Astrocyte of the hippocampus (primary cell): ENCODE data around the gene HMGCLL1.

ENCODE experiments used
- DNase-seq: peaks from one replicate; pipeline ENCODE4 v3.0.0; 2011; ENCODE audit warnings: low read depth, low spot score

HMGCLL1 gene

DNA sequence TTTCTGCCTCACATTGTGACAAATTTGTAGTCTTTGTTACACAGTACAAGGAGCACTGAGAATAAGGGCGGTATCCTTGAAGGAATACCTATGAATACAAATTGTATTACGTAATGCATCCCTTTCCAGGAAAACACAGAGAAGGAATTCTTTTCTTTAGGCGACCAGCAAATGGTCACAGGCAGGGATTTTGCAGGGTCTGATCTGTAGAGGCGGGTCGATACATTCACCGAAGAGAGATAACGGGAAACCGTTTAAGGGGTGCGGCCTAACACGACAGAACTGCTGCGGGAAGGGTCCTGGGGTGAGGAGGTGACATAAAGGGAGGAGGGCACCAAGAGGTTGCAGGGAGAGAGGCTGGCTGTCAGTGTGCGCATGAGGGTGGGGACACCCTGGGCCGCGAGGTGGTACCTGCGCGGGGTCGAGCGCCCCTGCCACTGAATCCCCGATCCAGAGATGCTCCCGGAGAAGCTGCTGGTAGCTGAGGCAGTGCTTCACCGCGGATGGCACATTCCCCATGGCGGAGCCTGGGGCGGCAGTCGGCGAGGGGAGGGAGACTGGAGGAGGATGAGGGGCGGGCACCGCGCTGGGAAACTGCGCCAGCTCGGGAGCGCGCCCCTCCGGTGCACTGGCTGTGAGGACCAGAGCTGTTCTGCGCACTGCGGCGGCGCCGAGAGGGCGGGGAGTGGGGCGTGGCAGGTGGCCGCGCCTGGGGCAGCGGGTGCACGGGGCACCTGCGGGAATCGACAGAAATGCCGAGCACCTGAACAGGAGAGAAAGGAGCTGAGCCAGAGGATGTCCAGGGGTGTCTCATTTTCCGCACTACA is at the start of gene HMGCLL1:
Gene HMGCLL1 (minus strand): TSS at position 656 of the 827 bp plus-strand sequence. CDS start 137 bp downstream, at position 519.
- peak; percentile 68 for DNase-seq

DNA sequence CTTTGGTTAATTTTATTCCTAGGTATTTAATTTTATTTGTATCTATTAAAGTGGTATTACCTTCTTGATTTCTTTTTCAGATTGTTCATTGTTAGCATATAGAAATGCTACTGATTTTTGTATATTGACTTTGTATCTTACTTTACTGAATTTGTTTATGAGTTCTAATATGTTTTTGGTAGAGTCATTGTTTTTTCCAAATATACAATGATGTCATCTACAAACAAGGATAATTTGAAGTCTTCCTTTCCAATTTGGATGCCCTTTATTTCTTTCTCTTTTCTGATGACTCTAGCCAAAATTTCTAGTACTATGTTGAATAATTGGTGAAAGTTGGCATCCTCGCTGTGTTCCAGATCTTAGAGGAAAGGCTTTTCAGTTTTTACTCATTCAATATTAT is 43.0 kb upstream of the HMGCLL1 start:
- no peak for DNase-seq

DNA sequence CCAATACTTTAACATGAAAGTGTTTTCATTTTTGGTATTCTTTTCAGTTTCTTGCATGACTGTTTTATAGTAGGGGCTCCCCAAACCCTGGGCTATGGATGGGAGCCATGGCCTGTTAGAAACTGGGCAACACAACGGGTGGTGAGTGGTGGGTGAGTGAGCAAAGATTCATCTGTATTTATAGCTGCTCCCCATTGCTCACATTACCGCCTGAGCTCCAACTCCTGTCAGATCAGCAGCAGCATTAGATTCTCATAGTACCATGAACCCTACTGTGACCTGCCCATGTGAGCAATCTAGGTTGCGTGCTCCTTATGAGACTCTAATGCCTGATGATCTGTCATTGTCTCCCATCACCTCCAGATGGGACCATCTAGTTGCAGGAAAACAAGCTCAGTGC is 42.3 kb upstream of the HMGCLL1 start:
- DNase-seq = no peak

DNA sequence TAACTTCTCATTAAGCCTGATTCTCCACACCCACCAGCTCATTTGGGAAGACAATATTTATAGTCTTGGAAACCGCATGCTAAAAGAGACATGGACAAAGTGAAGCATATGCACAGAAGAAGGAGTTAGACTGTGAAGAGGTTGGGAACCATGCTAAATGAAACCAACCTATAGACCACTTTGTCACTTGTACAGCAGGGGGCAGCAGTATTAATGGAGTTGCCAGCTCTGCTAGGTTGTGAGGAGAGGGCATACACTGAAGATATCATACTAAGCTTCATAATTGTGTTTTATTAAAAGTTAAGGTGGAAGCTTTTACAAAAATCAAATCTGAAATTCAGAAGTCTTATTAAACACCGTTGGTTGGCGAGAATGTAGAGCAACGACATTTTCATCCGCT is 38.3 kb upstream of the HMGCLL1 start:
- DNase-seq = peak; percentile 49

DNA sequence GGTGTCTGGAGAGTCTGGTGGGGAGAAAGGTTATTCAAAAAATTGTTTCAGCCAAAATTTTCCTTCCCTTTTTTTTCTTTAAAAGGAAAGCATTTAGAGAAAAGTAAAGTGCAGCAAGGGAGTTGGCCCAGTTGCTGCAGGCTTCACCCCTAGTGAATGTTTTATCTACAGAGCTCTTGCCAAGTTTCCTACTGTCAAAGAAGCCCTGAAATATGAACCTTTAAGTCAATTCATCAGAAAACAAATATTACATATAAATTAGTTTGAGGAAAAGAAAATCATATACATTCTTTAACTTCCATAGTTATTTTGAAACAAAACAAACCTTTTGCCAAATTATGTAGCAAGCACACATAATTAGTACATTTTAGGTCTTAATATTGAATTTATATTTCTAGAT is 25.0 kb upstream of the HMGCLL1 start:
- no peak for DNase-seq

DNA sequence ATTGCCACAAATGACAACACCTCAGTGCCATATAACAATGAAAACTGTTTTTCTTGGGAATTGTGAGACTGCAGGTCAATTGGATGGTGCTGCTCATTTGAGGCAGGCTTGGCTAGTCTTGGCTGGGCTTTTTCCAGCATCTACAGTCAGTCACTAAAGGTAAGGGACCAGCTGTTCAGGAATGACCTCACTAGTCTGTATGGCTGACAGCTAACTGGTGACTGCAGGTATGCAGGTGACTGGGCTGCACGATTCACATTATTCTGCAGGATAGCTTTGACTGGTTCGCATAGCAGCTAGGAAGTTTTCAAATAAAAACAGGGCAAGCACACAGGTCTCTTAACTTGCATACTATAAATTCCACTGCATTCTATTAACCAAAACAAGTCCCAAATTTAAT is 22.1 kb upstream of the HMGCLL1 start:
- no peak for DNase-seq

DNA sequence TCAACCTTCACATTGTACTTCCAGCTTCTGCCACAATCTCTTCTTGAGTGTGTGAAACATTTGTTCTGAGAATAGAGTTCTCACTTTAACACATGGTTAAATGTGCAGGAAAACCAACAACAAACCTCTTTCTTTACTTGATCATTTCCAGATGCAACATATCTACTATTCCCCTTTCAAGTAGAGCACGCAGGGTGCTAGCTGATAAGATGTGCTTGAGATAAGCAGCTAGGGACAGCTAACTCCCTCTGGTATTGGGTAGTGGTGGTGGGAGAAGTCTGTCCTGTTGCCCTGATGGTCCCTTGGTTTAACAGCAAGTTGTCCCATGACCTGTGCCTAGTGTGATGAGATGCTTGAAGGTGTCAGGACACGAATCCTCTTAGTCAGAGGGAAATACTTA is 15.4 kb upstream of the HMGCLL1 start:
- no peak for DNase-seq

DNA sequence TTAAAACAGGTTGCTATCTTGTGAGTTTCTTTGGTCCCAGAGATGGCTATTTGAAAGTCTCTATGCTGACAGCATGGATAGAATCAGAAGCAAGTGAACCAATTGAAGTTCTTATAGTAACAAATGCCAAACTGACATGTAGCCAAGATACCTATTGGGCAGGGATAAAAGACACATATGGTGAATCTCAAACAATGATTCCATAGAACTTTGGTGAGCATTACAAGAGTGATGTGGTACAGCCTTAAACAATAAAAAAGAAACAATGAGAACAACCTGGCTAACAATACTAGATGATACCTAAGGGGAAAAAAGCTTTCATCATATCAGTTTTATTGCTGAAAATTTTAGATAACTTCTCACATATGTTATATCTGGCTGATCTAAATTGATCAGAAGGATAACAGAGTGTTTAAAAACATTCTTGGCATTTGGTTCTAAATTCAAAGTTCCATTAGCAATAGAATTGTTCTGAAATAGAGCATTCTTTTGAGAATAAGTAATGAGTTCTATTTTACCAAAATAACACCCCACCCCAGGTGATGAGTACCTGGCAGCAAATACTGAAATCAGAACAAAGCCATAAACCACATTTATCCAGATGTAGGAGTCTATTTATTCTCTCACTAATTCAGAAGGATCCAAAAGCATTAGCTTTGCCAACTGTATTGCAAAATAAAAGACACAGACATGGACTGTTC is 5.8 kb upstream of the HMGCLL1 start:
- no peak for DNase-seq

DNA sequence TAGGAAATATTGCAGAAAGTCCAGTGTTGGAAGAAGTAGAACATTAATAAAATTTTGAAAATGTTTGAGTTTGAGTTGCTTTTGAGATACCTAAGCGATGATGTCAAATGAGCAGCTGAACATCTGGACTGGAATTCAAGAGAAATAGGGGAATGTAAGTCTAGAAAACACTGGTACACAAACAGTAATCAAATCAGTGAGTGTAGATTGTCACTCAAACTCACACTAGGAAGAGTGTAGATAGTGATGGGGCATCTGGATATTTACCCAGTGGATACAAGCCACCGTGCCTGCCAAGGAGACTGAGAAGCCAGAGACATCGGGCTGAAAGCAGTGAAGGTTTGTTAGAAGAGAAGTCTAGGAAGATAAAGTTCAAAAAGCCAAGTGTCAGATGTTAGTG is 2.2 kb downstream of the HMGCLL1 start:
- DNase-seq = no peak

DNA sequence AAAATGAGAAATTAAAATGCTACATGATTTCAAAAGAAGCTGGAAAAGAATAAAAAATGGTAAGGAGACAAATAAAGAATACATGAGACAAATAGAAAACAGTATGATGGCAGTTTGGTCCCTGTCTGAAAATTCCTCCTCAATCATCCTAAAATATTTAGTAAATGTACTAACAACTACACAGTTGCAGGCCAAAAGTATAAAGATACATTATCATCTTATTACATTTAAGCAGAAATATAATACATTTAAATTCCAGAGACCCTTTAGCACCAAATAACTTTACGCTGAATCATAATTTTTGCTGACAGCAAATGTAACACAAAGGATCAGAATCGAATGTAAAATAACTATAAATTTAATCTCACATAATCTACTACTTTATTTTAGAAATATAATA is 4.4 kb downstream of the HMGCLL1 start:
- no peak for DNase-seq

DNA sequence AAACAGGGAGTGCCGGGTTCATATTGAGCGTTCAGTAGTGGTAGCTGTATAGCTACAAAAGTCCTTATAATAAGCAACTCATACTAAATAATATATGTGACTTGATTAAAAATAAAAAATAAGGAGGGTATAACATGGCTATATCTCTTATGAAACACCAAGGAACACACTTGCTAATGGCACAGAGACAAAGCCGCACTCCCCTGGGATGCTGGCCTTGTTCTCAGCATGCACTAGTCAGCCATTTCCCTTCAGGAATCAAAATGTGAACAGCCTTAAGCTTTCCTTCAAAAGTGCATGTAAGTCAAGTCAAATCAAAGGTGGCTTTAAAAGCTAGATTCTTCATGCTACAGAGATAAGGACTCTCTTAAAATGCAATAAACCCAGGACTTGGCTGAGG is 9.4 kb downstream of the HMGCLL1 start:
- no peak for DNase-seq

DNA sequence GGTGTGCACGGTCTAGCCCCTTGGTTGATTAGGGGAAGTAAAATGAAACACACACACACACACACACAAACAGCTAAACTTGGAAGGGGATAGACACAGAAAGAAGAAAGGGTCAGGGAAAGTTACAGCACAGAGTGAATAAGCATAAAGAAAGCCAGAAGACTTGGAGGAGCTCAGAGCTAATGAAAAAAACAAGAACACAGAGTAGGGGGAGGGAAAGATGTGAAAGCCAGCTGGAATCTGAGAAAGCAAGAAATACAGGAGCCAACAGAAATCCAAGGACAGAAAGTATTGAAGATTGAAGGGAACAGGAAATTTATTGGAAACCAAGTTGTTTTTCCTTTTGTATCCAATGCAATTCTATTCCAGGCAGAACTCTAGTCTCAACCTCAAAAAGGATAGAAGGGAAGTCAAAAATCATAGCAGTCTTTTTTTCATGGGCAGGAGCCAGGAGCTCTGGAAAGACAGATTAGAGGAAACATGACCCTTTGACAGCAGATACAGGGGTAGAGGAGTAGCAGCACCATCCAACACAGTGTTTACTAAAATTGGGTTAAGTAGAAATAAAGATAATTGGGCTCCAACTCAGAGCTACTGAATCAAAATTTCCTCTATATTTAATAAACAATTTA is 10.1 kb downstream of the HMGCLL1 start:
- no peak for DNase-seq

DNA sequence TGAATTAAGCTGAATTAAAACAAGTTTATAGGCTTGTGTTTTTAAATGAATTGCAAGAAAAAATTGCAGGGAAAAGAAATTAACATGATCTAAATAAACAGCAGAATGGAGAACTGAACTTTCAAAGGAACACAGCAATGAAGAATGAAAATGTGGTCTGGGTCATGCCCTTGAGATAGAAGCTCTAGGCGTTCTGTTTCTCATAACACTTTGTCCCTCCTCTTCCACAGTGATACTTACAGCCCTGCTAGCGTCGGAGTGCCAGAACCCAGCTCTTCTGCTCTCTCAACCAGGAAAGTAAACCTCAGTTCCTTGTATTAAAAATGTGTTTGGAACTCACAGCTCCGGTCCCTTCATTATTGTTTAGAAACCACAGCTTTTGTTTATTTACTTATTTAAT is 11.4 kb downstream of the HMGCLL1 start:
- DNase-seq = no peak

DNA sequence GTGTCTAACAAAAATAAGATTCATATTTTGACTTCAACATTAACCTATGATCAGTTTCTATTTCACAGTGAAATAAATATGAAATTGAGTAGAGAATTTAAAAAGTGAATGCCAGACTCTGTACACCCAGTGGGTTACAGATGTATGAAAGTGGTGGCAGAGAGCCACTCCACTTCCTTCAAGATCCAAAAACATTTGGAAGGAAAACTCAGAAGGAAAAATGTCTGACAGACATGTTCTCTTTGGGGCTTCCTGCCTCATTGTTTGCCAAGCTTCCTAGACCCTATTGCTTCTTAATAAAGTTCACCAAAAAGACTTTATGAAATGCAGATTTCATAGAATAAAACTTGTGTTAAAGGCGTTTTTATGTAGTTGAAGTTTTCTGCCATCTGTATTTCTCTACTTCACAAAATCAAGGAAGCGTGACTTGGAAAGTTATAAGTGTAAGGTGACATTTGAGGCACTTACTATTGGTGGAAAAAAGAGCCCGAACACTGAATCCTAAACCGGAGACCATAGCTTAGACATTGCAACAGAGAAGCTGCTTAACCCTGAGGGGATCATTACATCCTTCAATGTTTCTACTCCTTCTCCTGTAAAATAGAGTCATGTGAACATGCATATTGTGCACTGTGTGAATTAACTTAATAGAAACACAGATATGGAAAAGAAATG is 12.8 kb downstream of the HMGCLL1 start:
- DNase-seq = no peak

DNA sequence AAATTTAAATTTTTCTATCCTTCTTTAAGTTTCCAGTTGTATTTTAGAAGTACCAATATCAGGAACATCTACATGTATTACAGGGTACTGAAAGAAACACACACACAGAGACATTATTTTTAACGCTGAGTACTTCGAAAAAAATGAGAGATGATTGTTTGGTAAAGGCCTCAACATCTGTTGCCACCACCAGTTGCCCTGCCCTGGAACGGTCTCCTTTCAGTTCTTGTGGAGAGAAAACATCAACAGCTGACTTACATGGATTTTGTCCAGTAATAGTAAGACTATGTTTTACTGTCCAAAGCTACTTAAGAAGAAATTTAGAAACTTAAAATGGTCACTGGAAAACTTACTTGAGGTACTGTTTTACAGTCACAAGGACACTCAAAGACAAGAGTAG is 16.7 kb downstream of the HMGCLL1 start:
- DNase-seq = no peak

DNA sequence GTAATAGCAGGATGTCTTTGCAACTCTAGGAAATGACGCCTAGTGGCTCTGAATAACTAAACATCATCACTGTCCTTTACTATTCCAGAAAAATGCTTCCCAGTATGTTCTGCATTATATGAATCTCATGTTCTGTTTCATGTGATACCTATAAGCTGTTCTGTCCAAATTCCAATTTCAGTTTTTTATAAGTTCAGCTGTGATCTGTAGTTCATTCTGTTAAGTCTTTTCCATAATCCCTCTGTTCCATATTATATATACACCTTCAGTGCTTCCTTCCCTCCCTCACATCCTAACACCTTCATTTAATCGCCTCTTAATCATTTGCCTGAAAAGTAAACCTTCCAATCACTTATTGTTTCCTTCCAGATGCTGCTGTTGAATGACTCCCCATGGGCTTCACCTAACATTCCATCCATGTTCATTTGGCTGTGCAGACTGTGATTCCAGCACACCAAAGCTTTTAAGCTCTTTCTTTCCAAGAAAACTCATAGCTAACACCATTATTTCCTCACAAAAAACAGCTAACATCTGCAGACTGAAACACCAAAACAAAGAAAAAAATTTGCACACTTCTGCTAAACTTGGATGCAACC is 18.6 kb downstream of the HMGCLL1 start:
- DNase-seq = no peak

DNA sequence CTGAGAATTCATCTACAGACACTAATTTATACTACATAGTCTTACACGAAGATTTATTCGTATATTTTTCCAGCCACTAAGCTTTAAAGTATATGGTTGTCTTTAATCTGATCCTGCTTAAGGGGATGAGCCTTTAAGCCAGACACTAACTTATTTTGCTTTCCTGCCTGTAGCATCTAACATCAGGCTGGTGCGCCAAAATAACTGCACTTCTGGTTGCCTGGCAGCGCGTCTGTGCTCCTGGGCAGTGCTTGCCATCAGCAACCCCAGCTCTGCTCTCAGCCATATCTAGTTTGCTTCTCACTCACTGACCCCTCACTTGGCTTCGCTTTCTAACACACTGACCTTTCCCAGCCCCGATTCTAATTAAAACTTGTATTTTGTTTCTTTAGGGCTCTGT is 21.8 kb downstream of the HMGCLL1 start:
- DNase-seq = no peak

DNA sequence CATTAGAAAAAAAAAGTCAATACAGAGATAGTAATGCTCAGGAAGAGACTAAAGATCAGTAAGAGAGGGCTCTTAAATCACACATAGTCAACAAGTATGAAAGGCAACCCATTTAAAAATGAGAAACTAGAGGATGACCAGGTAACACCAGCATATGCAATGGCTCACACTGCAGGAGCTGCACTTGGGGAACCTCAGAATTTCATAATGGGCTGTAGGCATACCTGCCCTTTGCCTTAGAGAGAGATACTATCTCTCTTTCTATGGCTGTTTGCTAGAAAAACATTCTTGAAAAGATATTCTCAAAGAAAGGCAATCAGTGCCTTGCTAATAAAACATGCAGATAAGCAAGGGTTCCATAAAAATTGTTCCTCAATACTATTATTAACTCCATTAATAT is 33.2 kb downstream of the HMGCLL1 start:
- no peak for DNase-seq

DNA sequence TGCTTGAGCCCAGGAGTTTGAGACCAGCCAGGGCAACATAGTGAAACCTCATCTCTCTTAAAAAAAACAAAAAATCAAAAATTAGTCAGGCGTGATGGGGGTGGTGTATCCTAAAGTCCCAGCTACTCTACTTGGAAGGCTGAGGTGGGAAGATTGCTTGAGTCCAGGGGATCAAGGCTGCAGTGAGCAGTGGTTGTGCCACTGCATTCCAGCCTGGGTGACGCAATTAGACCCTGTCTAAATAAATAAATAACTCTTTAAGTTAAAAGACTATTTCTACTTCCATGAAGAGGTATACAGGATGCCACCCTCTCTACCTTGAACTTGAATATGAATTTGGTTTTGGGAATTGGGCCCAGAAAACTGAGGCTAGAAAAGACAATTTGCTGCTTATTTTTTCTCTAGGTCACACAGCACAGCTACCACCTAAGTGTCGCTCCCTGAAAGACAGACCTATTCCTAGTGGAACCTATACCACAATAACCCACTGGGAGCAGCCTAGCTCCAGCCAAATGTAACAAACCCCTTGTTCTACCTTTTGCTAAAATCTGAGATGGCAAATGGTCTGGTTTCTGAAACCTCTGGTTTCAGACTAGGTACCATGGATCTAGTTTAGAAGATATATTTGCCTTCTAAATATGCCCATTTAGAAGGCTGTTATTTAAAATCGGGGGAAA is 35.2 kb downstream of the HMGCLL1 start:
- no peak for DNase-seq

DNA sequence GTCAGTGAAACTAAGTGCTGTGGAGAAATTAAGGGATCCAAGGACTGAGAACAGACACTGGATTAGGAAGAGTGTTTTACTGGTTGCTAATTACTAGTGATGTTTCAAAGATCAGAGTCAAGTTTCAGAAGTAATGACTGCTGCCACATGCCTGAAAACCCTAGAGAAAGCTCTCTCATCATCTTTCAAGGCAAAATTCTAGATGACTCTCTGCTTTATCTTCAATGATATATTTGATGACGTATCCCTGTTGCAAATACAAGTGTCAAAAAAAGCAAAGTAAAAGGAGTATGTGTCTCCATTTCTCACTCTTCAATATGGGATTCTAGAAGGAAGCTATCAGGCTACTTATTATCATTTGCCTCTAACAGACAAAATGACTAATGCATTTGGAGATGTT is 38.0 kb downstream of the HMGCLL1 start:
- no peak for DNase-seq

DNA sequence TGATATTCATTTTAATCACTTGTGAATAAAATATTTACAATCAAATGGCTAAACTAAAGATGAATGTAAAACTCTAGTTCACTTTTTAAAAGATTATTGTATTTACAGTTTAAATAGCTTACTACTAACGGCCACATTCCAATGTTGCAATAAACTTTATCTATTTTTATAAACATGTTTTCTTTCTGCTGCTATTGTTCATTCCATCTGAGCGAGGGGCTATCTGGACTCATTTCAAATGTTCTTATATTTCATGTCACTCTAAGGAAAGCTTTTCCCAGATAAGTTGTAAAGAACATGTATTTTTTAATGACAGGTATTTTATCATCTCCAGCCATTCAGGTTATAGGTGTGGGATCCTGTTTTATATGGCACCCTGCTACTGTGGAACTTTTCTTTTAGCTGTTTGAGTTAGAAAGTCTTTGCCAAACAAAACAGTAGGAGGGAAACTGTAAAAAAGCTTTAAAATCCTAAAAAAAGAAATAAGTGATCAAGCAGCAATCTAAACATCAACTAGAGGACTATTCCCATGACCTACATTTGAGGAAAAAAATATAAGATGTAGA is 42.5 kb downstream of the HMGCLL1 start:
- no peak for DNase-seq
